ENCODE measurements around the gene OR10K1.

DNA sequence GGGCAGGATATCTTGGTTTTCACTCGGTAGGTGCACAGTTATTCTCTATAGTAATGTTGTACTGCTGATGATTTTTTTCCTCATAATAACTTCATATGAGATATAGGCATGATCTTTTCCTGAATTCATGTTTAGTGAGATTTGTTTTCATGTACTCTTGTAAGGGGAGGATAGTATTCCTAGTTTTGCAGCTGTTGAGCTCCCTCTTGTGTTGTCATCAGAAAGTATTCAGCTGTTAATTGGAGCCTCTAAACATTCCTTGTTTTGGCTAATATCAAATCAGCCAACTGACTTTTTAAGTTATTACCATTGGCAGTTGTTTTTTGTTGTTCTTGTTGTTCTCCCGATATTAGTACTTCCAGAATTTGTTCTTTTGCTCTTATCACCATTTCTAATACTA is 34.7 kb downstream of the OR10K1 start:
- TF ChIP-seq GFI1B (tag by site-specific recombination; IDR thresholded peaks at IDR 0.05) = no peak
- TF ChIP-seq, protein P1, sequence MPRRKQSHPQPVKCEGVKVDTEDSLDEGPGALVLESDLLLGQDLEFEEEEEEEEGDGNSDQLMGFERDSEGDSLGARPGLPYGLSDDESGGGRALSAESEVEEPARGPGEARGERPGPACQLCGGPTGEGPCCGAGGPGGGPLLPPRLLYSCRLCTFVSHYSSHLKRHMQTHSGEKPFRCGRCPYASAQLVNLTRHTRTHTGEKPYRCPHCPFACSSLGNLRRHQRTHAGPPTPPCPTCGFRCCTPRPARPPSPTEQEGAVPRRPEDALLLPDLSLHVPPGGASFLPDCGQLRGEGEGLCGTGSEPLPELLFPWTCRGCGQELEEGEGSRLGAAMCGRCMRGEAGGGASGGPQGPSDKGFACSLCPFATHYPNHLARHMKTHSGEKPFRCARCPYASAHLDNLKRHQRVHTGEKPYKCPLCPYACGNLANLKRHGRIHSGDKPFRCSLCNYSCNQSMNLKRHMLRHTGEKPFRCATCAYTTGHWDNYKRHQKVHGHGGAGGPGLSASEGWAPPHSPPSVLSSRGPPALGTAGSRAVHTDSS (tag by site-specific recombination; IDR thresholded peaks at IDR 0.05) = no peak
- no peak for TF ChIP-seq ZNF423 (tag by site-specific recombination; IDR thresholded peaks at IDR 0.05)
- no peak for TF ChIP-seq ZNF707 (tag by site-specific recombination; IDR thresholded peaks at IDR 0.05)
- TF ChIP-seq PATZ1 (tag by site-specific recombination; IDR thresholded peaks at IDR 0.05) = no peak
- TF ChIP-seq SP2 (tag by site-specific recombination; IDR thresholded peaks at IDR 0.05) = no peak
- TF ChIP-seq ZNF132 (tag by site-specific recombination; IDR thresholded peaks at IDR 0.05; ENCODE audit: borderline replicate concordance) = no peak
- TF ChIP-seq ZNF510 (tag by site-specific recombination; IDR thresholded peaks at IDR 0.05; ENCODE audit: insufficient replicate concordance) = no peak
- TF ChIP-seq, protein P2, sequence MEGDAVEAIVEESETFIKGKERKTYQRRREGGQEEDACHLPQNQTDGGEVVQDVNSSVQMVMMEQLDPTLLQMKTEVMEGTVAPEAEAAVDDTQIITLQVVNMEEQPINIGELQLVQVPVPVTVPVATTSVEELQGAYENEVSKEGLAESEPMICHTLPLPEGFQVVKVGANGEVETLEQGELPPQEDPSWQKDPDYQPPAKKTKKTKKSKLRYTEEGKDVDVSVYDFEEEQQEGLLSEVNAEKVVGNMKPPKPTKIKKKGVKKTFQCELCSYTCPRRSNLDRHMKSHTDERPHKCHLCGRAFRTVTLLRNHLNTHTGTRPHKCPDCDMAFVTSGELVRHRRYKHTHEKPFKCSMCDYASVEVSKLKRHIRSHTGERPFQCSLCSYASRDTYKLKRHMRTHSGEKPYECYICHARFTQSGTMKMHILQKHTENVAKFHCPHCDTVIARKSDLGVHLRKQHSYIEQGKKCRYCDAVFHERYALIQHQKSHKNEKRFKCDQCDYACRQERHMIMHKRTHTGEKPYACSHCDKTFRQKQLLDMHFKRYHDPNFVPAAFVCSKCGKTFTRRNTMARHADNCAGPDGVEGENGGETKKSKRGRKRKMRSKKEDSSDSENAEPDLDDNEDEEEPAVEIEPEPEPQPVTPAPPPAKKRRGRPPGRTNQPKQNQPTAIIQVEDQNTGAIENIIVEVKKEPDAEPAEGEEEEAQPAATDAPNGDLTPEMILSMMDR (tag by site-specific recombination; IDR thresholded peaks at IDR 0.05) = no peak
- no peak for TF ChIP-seq RBAK (tag by site-specific recombination; IDR thresholded peaks at IDR 0.05)
